Right atrium auricular region (tissue), 2 donors: ENCODE data around the gene TLR9. TPM values are rescaled to one million over a fixed set of nuclear protein-coding genes. Genes with fewer than 3 reads are reported as not detected.

Source experiments
- DNase-seq: peaks from one replicate; pipeline ENCODE4 v3.0.0-alpha.2; 2019; ENCODE audit warnings: low spot score
- H3K27ac ChIP-seq, 2 donors: fragments of 200-600 bp; sonication (generic); 1 replicate in 1 of 2; 2 replicates in 1 of 2; pipeline ENCODE4 v1.5.1; 2016 to 2019
- H3K27me3 ChIP-seq, 2 donors: fragments of 200-600 bp; sonication (generic); one replicate each; pipeline versions ENCODE4 v1.5.1 to v1.6.0; 2017 to 2019
- H3K36me3 ChIP-seq: fragments of 200-600 bp; sonication (generic); one replicate; pipeline ENCODE4 v1.5.1; 2016
- H3K4me1 ChIP-seq, 2 donors: fragments of 200-600 bp; sonication (generic); one replicate each; pipeline versions ENCODE4 v1.5.1 to v1.6.0; 2017 to 2019
- H3K4me3 ChIP-seq, 2 donors: fragments of 200-600 bp; sonication (generic); 1 replicate in 1 of 2; 2 replicates in 1 of 2; pipeline ENCODE4 v1.5.1; 2017 to 2019; ENCODE audit warnings: mild to moderate bottlenecking in 1 of 2, moderate library complexity in 1 of 2
- H3K9me3 ChIP-seq, 2 donors: fragments of 200-600 bp; sonication (generic); one replicate each; pipeline ENCODE4 v1.5.1; 2019
- total RNA-seq, 2 donors: library from RNA; depleted of rRNA; stranded (reverse); fragments of >200 nt; gene quantifications; one replicate each; pipeline ENCODE4 v1.1.0, GENCODE V29; 2016
- TF ChIP-seq, protein P1 (sequence below), 2 donors: fragments of 200-600 bp; sonication (generic); IDR thresholded peaks; one replicate each; pipeline ENCODE4 v1.5.1; 2019; ENCODE audit warnings: antibody characterized with exemption in 2 of 2

TLR9 gene
- total RNA-seq, 2 donors from 2014 or later: not detected

DNA sequence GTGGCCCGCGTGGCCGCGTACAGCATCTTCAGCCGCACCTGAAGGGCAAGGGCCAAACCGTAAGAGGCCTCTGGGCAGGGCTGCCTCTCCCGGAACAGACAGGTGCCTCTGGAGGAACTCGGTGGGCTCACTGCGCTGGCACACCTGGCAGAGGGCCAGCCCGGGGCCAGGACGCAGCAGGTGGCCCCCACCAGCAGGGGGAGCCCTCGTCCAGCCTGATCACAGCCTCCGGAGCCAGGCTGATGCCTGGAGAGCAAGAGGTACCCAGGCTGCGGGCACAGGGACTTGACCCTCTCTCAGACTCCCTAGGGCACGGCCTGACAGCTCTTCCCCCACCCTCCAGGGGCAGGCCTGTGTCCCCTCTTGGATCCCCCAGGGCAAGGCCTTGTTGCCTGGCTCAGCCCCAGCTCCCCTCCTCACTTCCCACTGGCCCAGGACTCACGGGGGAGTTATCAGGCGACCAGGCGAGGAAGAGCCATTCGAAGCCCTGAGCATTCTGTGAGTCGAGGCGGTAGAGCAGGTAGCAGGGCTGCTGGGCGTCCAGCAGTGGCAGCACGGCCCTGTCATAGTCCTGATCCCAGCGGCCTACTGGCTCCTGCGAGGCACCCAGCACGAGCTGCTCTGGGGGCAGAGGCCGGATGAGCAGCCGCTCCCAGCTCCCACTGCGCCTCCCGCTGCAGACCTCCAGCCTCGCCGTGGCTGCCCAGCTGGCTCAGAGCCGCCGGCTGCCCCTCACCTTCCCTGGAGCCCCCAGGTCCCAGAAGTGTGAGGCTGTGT, 6.2 kb upstream of the TLR9 start:
- no peak overlapping the region for H3K27ac ChIP-seq
- DNase-seq: no peak
- peaks cover 0 to 49% of the 10 kb centered on the region in 2 donors for H3K4me1 ChIP-seq
- TF ChIP-seq, protein P1, sequence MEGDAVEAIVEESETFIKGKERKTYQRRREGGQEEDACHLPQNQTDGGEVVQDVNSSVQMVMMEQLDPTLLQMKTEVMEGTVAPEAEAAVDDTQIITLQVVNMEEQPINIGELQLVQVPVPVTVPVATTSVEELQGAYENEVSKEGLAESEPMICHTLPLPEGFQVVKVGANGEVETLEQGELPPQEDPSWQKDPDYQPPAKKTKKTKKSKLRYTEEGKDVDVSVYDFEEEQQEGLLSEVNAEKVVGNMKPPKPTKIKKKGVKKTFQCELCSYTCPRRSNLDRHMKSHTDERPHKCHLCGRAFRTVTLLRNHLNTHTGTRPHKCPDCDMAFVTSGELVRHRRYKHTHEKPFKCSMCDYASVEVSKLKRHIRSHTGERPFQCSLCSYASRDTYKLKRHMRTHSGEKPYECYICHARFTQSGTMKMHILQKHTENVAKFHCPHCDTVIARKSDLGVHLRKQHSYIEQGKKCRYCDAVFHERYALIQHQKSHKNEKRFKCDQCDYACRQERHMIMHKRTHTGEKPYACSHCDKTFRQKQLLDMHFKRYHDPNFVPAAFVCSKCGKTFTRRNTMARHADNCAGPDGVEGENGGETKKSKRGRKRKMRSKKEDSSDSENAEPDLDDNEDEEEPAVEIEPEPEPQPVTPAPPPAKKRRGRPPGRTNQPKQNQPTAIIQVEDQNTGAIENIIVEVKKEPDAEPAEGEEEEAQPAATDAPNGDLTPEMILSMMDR (IDR thresholded peaks at IDR 0.05): peak; percentile 71 to 91
- peaks cover 48% of the 10 kb centered on the region for H3K36me3 ChIP-seq
- no peaks in the 10 kb centered on the region for H3K9me3 ChIP-seq
- H3K4me3 ChIP-seq: no peak overlapping the region
- no peaks in the 10 kb centered on the region for H3K27me3 ChIP-seq

DNA sequence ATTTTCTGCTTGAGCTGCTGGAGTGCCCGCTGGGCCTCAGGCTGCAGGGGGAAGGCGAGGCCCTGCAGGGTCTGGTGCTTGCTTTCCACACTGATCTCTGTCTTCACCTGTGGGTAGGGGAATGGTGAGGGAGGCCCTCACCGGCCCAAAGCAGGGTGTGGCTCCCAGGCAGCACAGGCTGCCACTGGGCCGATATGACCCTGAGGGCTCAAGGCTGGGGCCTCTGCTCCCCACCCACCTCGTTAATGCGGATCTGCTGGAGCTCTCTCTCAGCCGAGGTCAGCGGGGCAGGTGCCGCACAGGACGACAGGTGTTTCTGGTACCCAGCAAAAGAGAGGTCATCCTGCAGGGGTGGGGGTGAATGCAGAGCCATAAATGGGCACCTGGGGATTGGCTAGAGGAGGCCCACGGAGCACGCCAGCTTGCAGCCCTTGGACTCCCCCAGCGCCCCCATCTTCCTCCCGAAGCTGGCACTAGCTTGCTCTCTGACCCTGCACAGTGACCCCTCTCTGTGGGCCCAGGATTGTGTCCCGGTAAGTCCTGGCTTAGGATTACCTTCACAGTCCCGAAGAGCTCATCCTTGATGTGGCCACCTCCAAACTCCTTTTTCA, 5.5 kb upstream of the TLR9 start:
- no peak for DNase-seq
- no peak overlapping the region for H3K4me3 ChIP-seq
- H3K27me3 ChIP-seq: no peaks in the 10 kb centered on the region
- TF ChIP-seq, protein P1 (IDR thresholded peaks at IDR 0.05): no peak
- peaks cover 48% of the 10 kb centered on the region for H3K36me3 ChIP-seq
- H3K4me1 ChIP-seq: peaks cover 0 to 42% of the 10 kb centered on the region in 2 donors
- no peaks in the 10 kb centered on the region for H3K9me3 ChIP-seq
- no peak overlapping the region for H3K27ac ChIP-seq

DNA sequence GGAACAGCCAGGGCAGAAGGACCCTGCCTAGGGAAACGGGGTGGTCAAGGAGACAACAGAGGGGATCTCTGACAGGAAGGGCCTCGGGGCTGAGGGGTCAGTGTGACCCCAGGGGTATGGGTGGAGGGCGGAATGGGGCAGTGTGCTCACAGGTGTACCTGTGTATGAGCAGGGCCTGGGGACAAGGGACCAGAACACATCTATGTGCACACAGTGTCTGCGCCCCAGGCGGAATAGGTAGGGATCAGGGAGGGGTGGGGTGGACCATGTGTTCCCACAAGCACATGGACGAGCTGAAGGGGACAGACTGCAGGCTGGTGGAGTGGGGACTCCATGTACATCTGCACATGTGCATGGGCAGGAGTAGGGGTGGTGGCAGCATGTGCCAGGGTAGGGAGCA, 5.0 kb upstream of the TLR9 start:
- TF ChIP-seq, protein P1 (IDR thresholded peaks at IDR 0.05): no peak
- H3K36me3 ChIP-seq: peaks cover 48% of the 10 kb centered on the region
- H3K4me3 ChIP-seq: no peak overlapping the region
- no peaks in the 10 kb centered on the region for H3K27me3 ChIP-seq
- peaks cover 0 to 37% of the 10 kb centered on the region in 2 donors for H3K4me1 ChIP-seq
- H3K27ac ChIP-seq: no peak overlapping the region
- H3K9me3 ChIP-seq: no peaks in the 10 kb centered on the region
- no peak for DNase-seq

DNA sequence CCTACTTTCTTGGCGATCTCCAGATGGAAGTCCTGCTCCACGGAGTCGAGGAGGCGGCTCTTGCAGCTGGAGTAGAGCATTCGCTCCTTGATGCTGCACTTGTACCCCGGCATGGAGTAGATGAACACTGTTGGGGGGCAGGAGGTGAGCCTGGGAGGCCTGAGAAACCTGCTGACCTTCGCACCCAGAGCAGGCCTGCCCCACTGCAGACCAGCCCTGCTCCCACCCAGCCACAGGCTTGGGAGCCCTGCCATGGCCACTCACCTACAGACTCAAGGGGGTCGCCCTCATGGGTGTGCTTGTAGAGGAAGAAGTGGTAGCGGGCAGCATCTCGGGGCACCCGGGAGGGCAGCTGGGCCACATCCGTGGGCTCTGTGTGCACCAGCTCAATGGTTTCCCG, 4.2 kb upstream of the TLR9 start:
- Histone ChIP-seq H3K27me3 (no peaks in the 10 kb centered on the region), H3K27ac (no peak overlapping the region), H3K4me1 (peaks cover 0 to 28% of the 10 kb centered on the region in 2 donors), H3K36me3 (peaks cover 48% of the 10 kb centered on the region), H3K4me3 (no peak overlapping the region), H3K9me3 (no peaks in the 10 kb centered on the region)
- TF ChIP-seq, protein P1 (IDR thresholded peaks at IDR 0.05): no peak
- no peak for DNase-seq

DNA sequence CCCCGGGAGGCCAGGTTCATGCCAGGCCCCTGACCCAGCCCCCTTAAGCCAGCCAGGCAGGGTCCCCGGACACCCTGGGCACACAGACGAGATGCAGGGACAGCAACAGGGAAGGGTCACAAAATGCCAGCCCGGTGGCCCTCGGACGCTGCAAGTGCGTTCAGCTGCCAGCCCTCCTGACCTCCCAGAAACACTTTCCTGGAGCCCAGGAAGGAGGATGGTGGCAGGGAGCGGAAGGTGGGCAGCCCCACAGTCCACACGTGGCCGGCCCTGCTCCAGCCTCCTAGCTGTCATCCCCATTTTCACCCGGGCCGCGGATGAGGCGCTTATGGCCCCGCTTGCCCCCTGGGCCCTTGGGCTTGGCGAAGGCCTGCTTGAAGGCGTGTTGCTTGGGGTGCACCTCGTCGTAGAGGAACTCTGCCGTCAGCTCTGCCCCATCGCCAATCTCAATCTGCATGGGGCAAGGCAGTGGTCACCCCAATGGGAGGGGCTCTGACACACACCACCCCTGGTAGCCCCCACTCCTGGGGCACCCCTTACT, 3.4 kb upstream of the TLR9 start:
- Histone ChIP-seq H3K4me1 (peaks cover 0 to 20% of the 10 kb centered on the region in 2 donors), H3K4me3 (no peak overlapping the region), H3K9me3 (no peaks in the 10 kb centered on the region), H3K36me3 (peaks cover 48% of the 10 kb centered on the region), H3K27me3 (no peaks in the 10 kb centered on the region), H3K27ac (no peak overlapping the region)
- TF ChIP-seq, protein P1 (IDR thresholded peaks at IDR 0.05): no peak
- DNase-seq: no peak
